Measurements from ENCODE around the gene ACSS1.
A peak's percentile ranks its signal among the peaks of the same experiment; 100 is the strongest.

ACSS1 gene

DNA sequence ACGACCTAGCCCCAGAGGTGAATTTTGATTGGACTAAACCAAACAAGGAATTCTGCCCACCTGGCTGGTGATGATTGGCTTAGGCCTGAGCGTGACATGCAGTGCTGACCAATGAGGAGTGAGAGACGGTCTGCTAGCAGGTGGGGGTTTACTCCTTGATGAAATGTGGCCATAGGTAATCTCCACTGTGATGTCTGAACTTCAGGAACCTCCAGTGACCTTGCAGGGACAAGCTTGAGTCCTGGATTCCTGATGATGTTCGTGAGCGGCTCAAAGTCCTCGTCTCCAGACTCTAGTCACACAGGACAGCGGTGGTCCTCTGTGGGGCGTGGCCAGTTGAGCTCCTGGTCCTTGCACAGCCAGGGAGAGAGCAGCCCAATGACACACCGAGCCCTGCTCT, 15.6 kb upstream of the ACSS1 start:
- H3K27ac ChIP-seq (ENCODE audit: poor library complexity, severe bottlenecking): no peak overlapping the region
- H3K4me1 ChIP-seq (ENCODE audit: insufficient read depth, poor library complexity, severe bottlenecking): no peaks in the 10 kb centered on the region
- no peaks in the 10 kb centered on the region for H3K36me3 ChIP-seq (ENCODE audit: low read depth)
- H3K4me3 ChIP-seq (ENCODE audit: severe bottlenecking): no peak overlapping the region
- H3K9me3 ChIP-seq (ENCODE audit: severe bottlenecking): no peaks in the 10 kb centered on the region
- peaks cover 81% of the 10 kb centered on the region for H3K27me3 ChIP-seq (ENCODE audit: insufficient read depth, poor library complexity, severe bottlenecking)
- TF ChIP-seq, protein P1, sequence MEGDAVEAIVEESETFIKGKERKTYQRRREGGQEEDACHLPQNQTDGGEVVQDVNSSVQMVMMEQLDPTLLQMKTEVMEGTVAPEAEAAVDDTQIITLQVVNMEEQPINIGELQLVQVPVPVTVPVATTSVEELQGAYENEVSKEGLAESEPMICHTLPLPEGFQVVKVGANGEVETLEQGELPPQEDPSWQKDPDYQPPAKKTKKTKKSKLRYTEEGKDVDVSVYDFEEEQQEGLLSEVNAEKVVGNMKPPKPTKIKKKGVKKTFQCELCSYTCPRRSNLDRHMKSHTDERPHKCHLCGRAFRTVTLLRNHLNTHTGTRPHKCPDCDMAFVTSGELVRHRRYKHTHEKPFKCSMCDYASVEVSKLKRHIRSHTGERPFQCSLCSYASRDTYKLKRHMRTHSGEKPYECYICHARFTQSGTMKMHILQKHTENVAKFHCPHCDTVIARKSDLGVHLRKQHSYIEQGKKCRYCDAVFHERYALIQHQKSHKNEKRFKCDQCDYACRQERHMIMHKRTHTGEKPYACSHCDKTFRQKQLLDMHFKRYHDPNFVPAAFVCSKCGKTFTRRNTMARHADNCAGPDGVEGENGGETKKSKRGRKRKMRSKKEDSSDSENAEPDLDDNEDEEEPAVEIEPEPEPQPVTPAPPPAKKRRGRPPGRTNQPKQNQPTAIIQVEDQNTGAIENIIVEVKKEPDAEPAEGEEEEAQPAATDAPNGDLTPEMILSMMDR (IDR thresholded peaks at IDR 0.05; ENCODE audit: poor library complexity, severe bottlenecking): no peak
- no peak for ATAC-seq (ENCODE audit: low read depth)
- no peak for DNase-seq (ENCODE audit: low spot score)

DNA sequence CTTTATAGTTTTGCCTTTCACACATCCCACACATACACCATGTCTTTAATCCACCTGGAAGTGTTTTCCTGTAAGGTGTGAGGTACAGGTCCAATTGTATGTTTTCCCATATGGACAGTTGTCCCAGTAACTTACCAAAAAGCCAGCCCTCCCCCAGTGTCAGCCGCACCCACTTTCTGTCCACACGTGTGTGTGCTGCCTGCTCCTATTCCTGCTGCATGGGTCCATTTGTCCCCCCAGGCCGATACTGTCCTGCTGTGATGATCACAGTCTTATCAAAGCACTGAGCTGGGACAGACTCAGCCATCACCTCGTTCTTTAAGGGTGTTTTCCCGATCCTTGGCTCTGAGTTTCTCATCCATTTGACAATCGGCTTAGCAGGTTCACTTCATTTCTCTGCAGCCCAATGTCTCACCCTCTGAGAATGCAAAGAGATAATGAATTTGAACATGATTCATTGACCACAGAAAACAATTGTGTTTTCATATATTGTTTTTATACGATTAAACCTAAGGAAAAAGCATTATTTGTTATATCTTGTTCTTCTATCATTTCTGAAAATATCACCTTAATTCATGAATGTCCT, 14.4 kb upstream of the ACSS1 start:
- no peak overlapping the region for H3K4me3 ChIP-seq (ENCODE audit: severe bottlenecking)
- peaks cover 74% of the 10 kb centered on the region for H3K27me3 ChIP-seq (ENCODE audit: insufficient read depth, poor library complexity, severe bottlenecking)
- no peaks in the 10 kb centered on the region for H3K9me3 ChIP-seq (ENCODE audit: severe bottlenecking)
- no peaks in the 10 kb centered on the region for H3K36me3 ChIP-seq (ENCODE audit: low read depth)
- ATAC-seq (ENCODE audit: low read depth) (peak; percentile 56; the same call in 2 of the 3 replicates), DNase-seq (ENCODE audit: low spot score) (no peak)
- no peak overlapping the region for H3K27ac ChIP-seq (ENCODE audit: poor library complexity, severe bottlenecking)
- TF ChIP-seq, protein P1 (IDR thresholded peaks at IDR 0.05; ENCODE audit: poor library complexity, severe bottlenecking): no peak
- H3K4me1 ChIP-seq (ENCODE audit: insufficient read depth, poor library complexity, severe bottlenecking): no peaks in the 10 kb centered on the region

DNA sequence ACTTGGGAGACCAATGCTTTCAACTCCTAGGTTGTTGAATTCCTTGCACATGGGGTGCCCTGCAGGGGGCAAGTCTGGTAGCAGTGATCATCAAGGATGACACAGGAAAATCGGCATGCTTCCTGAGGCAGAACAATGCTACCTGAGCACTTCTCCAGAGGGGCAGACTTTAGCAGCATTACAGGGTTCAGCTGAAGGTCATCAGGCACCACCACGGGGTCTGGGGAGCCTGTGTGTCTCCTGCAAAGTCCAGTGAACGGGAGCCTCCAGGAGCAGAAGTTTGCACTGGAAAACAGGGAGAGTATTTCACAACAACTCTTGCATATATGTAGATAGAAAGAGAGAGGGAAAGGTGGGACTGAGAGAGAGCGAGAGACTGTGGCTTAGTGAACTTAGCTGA, 13.8 kb upstream of the ACSS1 start:
- Histone ChIP-seq H3K36me3 (ENCODE audit: low read depth) (no peaks in the 10 kb centered on the region), H3K4me3 (ENCODE audit: severe bottlenecking) (no peak overlapping the region), H3K9me3 (ENCODE audit: severe bottlenecking) (no peaks in the 10 kb centered on the region), H3K4me1 (ENCODE audit: insufficient read depth, poor library complexity, severe bottlenecking) (no peaks in the 10 kb centered on the region), H3K27ac (ENCODE audit: poor library complexity, severe bottlenecking) (no peak overlapping the region), H3K27me3 (ENCODE audit: insufficient read depth, poor library complexity, severe bottlenecking) (peaks cover 69% of the 10 kb centered on the region)
- TF ChIP-seq, protein P1 (IDR thresholded peaks at IDR 0.05; ENCODE audit: poor library complexity, severe bottlenecking): no peak
- ATAC-seq (ENCODE audit: low read depth): no peak
- DNase-seq (ENCODE audit: low spot score): no peak

DNA sequence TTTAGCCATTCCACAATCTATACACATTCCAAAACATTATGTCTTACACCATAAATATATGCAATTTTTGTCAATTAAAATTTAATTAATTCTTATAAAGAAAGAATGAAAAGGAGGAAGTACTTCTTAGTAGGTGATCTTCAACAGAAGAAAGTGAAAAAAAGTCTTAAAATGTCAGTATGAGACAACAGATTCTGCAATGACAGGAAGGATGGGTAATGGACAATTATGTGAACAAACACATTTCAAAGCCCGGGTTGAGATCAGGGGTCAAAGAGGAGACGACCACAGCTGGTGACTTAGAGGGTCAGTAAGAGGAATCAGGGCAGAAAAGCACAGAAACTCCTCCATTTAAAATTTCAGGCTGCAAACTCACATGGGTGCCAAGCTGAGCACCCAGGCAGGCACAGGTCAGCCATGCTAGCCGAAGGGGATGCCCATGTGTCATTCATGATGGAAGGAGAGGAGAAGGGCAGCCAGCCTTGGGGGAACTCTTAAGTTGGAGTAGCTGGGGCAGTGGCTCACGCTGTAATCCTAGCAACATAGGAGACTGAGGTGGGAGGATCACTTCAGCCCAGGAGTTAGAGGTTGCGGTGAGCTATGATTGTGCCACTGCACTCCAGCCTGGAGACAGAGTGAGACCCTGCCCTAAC, 13.0 kb upstream of the ACSS1 start:
- Histone ChIP-seq H3K27me3 (ENCODE audit: insufficient read depth, poor library complexity, severe bottlenecking) (peaks cover 67% of the 10 kb centered on the region), H3K4me3 (ENCODE audit: severe bottlenecking) (no peak overlapping the region), H3K36me3 (ENCODE audit: low read depth) (no peaks in the 10 kb centered on the region), H3K9me3 (ENCODE audit: severe bottlenecking) (no peaks in the 10 kb centered on the region), H3K4me1 (ENCODE audit: insufficient read depth, poor library complexity, severe bottlenecking) (no peaks in the 10 kb centered on the region), H3K27ac (ENCODE audit: poor library complexity, severe bottlenecking) (no peak overlapping the region)
- DNase-seq (ENCODE audit: low spot score): no peak
- TF ChIP-seq, protein P1 (IDR thresholded peaks at IDR 0.05; ENCODE audit: poor library complexity, severe bottlenecking): no peak
- ATAC-seq (ENCODE audit: low read depth): no peak
